Rectal smooth muscle tissue (tissue), 1 donor: ENCODE results near the gene DYSF.

Source experiments
- H3K27ac ChIP-seq: one replicate; pipeline ENCODE4 v1.7.0; 2013; ENCODE audit warnings: low read depth, low read length, inconsistent platforms
- H3K27me3 ChIP-seq: one replicate; pipeline ENCODE4 v1.7.0; 2013; ENCODE audit warnings: low read length; ENCODE audit not compliant: control insufficient read depth, insufficient read depth
- H3K36me3 ChIP-seq: one replicate; pipeline ENCODE4 v1.7.0; 2013; ENCODE audit warnings: low read length; ENCODE audit not compliant: control insufficient read depth, insufficient read depth
- H3K4me1 ChIP-seq: one replicate; pipeline ENCODE4 v1.7.0; 2013; ENCODE audit warnings: low read length; ENCODE audit not compliant: control insufficient read depth, insufficient read depth
- H3K4me3 ChIP-seq: one replicate; pipeline ENCODE4 v1.7.0; 2013; ENCODE audit warnings: low read length
- H3K9ac ChIP-seq: one replicate; pipeline ENCODE4 v1.7.0; 2013; ENCODE audit warnings: low read length

Gene DYSF

GRCh38 chr2:71695235-71696120, 242.1 kb downstream of the DYSF start:
- H3K4me3 ChIP-seq = no peak overlapping the region

GRCh38 chr2:71696381-71696780, 243.0 kb downstream of the DYSF start:
- Histone ChIP-seq H3K27ac (no peak overlapping the region), H3K36me3 (no peaks in the 10 kb centered on the region), H3K27me3 (no peaks in the 10 kb centered on the region), H3K9ac (no peak overlapping the region), H3K4me1 (peaks cover 12% of the 10 kb centered on the region), H3K4me3 (no peak overlapping the region)

More at GRCh38 chr2:71695235-71696120, 242.1 kb downstream of the DYSF start:
- Histone ChIP-seq H3K9ac (no peak overlapping the region), H3K4me1 (peaks cover 4% of the 10 kb centered on the region), H3K27ac (no peak overlapping the region), H3K36me3 (no peaks in the 10 kb centered on the region), H3K27me3 (no peaks in the 10 kb centered on the region)

GRCh38 chr2:71697106-71698004, 244.0 kb downstream of the DYSF start:
- Histone ChIP-seq H3K36me3 (no peaks in the 10 kb centered on the region), H3K27ac (no peak overlapping the region), H3K27me3 (no peaks in the 10 kb centered on the region), H3K4me3 (no peak overlapping the region), H3K9ac (no peak overlapping the region), H3K4me1 (peaks cover 15% of the 10 kb centered on the region)

GRCh38 chr2:71699428-71699827, 246.1 kb downstream of the DYSF start:
- Histone ChIP-seq H3K4me1 (peaks cover 15% of the 10 kb centered on the region), H3K27ac (no peak overlapping the region), H3K27me3 (no peaks in the 10 kb centered on the region), H3K4me3 (no peak overlapping the region), H3K9ac (no peak overlapping the region), H3K36me3 (no peaks in the 10 kb centered on the region)

GRCh38 chr2:71700041-71700657, 246.8 kb downstream of the DYSF start:
- no peaks in the 10 kb centered on the region for H3K27me3 ChIP-seq
- H3K9ac ChIP-seq = no peak overlapping the region
- H3K36me3 ChIP-seq = no peaks in the 10 kb centered on the region
- H3K4me1 ChIP-seq = peaks cover 15% of the 10 kb centered on the region
- H3K27ac ChIP-seq = no peak overlapping the region
- no peak overlapping the region for H3K4me3 ChIP-seq

- Histone ChIP-seq H3K9ac (no peak overlapping the region), H3K27ac (peak overlapping the region; percentile 54), H3K4me3 (no peak overlapping the region), H3K36me3 (no peaks in the 10 kb centered on the region), H3K27me3 (no peaks in the 10 kb centered on the region), H3K4me1 (peaks cover 15% of the 10 kb centered on the region)
Measured at GRCh38 chr2:71700658-71701397, 247.5 kb downstream of the DYSF start.

GRCh38 chr2:71702071-71702970, 249.0 kb downstream of the DYSF start:
- no peak overlapping the region for H3K27ac ChIP-seq
- H3K4me1 ChIP-seq = peaks cover 15% of the 10 kb centered on the region
- no peak overlapping the region for H3K4me3 ChIP-seq
- no peak overlapping the region for H3K9ac ChIP-seq
- no peaks in the 10 kb centered on the region for H3K36me3 ChIP-seq
- no peaks in the 10 kb centered on the region for H3K27me3 ChIP-seq

GRCh38 chr2:71702971-71703898, 249.9 kb downstream of the DYSF start:
- Histone ChIP-seq H3K9ac (no peak overlapping the region), H3K4me3 (no peak overlapping the region), H3K4me1 (peaks cover 15% of the 10 kb centered on the region)

GRCh38 chr2:71704131-71704561, 250.8 kb downstream of the DYSF start:
- H3K27ac ChIP-seq = no peak overlapping the region
- H3K4me1 ChIP-seq = peaks cover 15% of the 10 kb centered on the region
- no peaks in the 10 kb centered on the region for H3K27me3 ChIP-seq
- H3K4me3 ChIP-seq = no peak overlapping the region
- no peaks in the 10 kb centered on the region for H3K36me3 ChIP-seq
- no peak overlapping the region for H3K9ac ChIP-seq

More at GRCh38 chr2:71702971-71703898, 249.9 kb downstream of the DYSF start:
- H3K27ac ChIP-seq = no peak overlapping the region
- H3K27me3 ChIP-seq = no peaks in the 10 kb centered on the region
- H3K36me3 ChIP-seq = no peaks in the 10 kb centered on the region

- Histone ChIP-seq H3K27ac (no peak overlapping the region), H3K4me3 (no peak overlapping the region), H3K27me3 (no peaks in the 10 kb centered on the region), H3K36me3 (no peaks in the 10 kb centered on the region), H3K4me1 (peaks cover 15% of the 10 kb centered on the region), H3K9ac (no peak overlapping the region)
Measured at GRCh38 chr2:71704688-71705087, 251.3 kb downstream of the DYSF start.
